Subcutaneous adipose tissue (tissue), 4 donors: Measurements from ENCODE around the gene VTA1. TPM values are rescaled to one million over a fixed set of nuclear protein-coding genes. Genes with fewer than 3 reads are reported as not detected.

Experiments
- CTCF ChIP-seq: fragments of 450-650 bp; IDR thresholded peaks from one replicate; pipeline ENCODE4 v1.5.1; 2016; ENCODE audit warnings: low read depth, mild to moderate bottlenecking, control low read depth, antibody characterized with exemption, moderate library complexity
- total RNA-seq, 4 donors: library from RNA; depleted of rRNA; stranded (reverse); fragments of >200 nt; gene quantifications; one replicate each; pipeline ENCODE4 v1.1.0, GENCODE V29; 2016

VTA1 gene
- total RNA-seq, 4 donors from 2014 or later: 21.1 to 47.0 (median 38.4) TPM

- no peak for TF ChIP-seq CTCF
Observed at GRCh38 chr6:142222022-142222421, 75.0 kb downstream of the VTA1 start.

- TF ChIP-seq CTCF: no peak
Observed at GRCh38 chr6:142223938-142224337, 76.9 kb downstream of the VTA1 start.

GRCh38 chr6:142225115-142225514 lies 78.1 kb downstream of the VTA1 start:
- TF ChIP-seq CTCF: no peak

- TF ChIP-seq CTCF: no peak
Observed at GRCh38 chr6:142225552-142225951, 78.5 kb downstream of the VTA1 start.

GRCh38 chr6:142226731-142227130 lies 79.7 kb downstream of the VTA1 start:
- TF ChIP-seq CTCF: no peak

- no peak for TF ChIP-seq CTCF
Observed at GRCh38 chr6:142233945-142234682, 87.1 kb downstream of the VTA1 start.

GRCh38 chr6:142235272-142235671 lies 88.2 kb downstream of the VTA1 start:
- TF ChIP-seq CTCF: no peak
